ENCODE measurements around the gene BCL6B.

The BCL6B gene

GRCh38 chr17:7063518-7064094, 40.8 kb downstream of the BCL6B start:
- no peak for DNase-seq

- DNase-seq: no peak
Measured at GRCh38 chr17:7064261-7064660, 41.4 kb downstream of the BCL6B start.

GRCh38 chr17:7067198-7067597, 44.3 kb downstream of the BCL6B start:
- DNase-seq: no peak

- DNase-seq: no peak
Measured at GRCh38 chr17:7068268-7068667, 45.4 kb downstream of the BCL6B start.

GRCh38 chr17:7070712-7071111, 47.9 kb downstream of the BCL6B start:
- DNase-seq: no peak

GRCh38 chr17:7072406-7072805, 49.6 kb downstream of the BCL6B start:
- no peak for DNase-seq

GRCh38 chr17:7074931-7075330, 52.1 kb downstream of the BCL6B start:
- DNase-seq: no peak

GRCh38 chr17:7077911-7078546, 55.2 kb downstream of the BCL6B start:
- no peak for DNase-seq

- DNase-seq: no peak
Measured at GRCh38 chr17:7078711-7079110, 55.9 kb downstream of the BCL6B start.

Data from activated CD4-positive, alpha-beta T cell treated with anti-CD3 and anti-CD28 coated beads, Interleukin-2, amount 50 U/mL, for 1 hour (primary cell).